Neuron (in vitro differentiated cells): ENCODE results near the gene LRRC45.

Experiments used
- H2AFZ ChIP-seq: one replicate; pipeline ENCODE4 v1.6.1; 2013; ENCODE audit warnings: low read depth, mild to moderate bottlenecking, inconsistent platforms, low read length, moderate library complexity
- H3K27me3 ChIP-seq: one replicate; pipeline ENCODE4 v1.6.1; 2013; ENCODE audit warnings: low read length; ENCODE audit not compliant: insufficient read depth
- H3K36me3 ChIP-seq: one replicate; pipeline ENCODE4 v1.6.1; 2013; ENCODE audit warnings: low read length; ENCODE audit not compliant: insufficient read depth
- H3K4me1 ChIP-seq: one replicate; pipeline ENCODE4 v1.6.1; 2013; ENCODE audit warnings: low read length; ENCODE audit not compliant: insufficient read depth
- H3K4me3 ChIP-seq: 2 replicates; pipeline ENCODE4 v1.5.1; 2013; ENCODE audit warnings: mild to moderate bottlenecking, low read length, moderate library complexity
- H3K9me3 ChIP-seq: one replicate; pipeline ENCODE4 v1.6.1; 2013; ENCODE audit warnings: low read length

LRRC45 gene

DNA sequence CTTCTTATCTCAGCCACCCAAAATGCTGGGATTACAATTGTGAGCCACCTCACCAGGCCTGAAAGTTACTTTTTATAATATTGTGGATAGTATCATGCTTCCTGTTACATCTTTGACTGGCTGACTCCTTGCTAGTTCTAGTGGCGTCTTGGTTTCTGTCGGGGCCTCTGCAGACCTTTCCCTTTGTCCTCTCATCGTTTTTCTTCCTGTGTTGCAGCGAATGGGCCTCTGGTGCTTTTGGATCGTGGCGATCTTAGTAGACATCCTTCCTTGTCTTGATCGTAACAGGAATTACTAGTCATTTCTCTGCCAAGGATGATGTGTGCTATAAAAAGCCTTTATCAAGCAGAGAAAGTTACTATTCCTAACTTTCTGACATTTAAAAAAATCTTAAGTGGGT lies 24.9 kb upstream of the LRRC45 start:
- peaks cover 11% of the 10 kb centered on the region for H3K4me1 ChIP-seq
- no peaks in the 10 kb centered on the region for H3K27me3 ChIP-seq
- no peak overlapping the region for H2AFZ ChIP-seq
- no peak overlapping the region for H3K4me3 ChIP-seq
- H3K9me3 ChIP-seq = no peaks in the 10 kb centered on the region
- peaks cover 5% of the 10 kb centered on the region for H3K36me3 ChIP-seq

DNA sequence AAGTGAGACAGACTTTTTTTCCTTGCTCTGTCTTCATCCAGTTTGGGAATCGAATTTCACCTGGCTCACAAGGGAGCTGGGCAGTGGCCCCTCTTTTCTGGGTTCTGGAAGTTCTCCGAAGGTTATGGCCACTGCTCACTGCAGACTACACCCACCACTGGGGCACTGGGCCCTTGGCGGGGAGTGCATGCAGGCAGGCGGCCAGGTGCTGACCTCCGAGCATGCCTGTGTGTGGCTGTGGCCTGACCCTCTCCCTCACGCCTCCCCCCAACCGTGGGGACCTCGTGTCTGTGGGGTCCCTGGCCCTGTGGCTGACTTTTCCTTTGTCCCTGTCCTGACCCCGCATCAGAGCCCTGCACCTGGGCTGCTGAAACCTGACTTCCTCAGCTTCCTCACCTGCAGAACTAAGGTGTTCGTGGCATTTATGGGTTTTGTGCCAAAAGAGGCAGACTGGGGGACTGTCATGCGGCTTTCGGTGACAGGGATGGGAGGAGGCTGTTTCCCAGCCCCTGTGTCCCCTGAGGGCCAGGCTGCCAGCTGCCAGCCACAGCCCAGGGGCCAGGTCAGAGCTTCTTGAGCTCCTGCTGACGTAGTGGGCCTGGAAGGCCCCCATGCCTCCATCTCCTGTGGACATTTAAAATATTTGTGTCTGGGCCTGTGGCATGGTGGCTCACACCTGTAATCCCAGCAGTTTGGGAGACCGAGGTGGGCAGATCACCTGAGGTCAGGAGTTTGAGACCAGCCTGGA lies 24.2 kb upstream of the LRRC45 start:
- Histone ChIP-seq H3K4me3 (no peak overlapping the region), H3K36me3 (peaks cover 5% of the 10 kb centered on the region), H3K9me3 (no peaks in the 10 kb centered on the region), H3K4me1 (peaks cover 16% of the 10 kb centered on the region), H2AFZ (no peak overlapping the region), H3K27me3 (no peaks in the 10 kb centered on the region)

DNA sequence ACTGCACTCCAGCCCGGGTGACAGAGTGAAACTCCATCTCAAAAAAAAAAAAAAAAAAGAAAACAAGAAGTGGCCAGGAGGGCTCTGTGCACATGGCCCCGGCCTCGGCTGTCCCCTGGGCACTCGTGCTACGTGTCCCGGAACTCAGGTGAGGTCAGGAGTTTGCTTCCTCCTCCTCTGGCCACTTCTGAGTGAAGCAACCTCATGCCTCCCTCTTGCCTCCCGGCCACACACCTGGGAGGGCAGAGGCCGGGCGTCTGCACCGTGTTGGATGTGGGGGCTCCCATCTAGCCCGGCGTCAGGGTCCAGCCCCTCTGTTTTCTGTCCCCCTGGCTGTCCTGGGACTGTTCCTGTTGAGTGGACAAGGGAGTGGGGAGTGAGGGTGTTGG lies 23.5 kb upstream of the LRRC45 start:
- Histone ChIP-seq H3K27me3 (no peaks in the 10 kb centered on the region), H3K36me3 (peaks cover 5% of the 10 kb centered on the region), H2AFZ (no peak overlapping the region), H3K9me3 (no peaks in the 10 kb centered on the region), H3K4me3 (no peak overlapping the region), H3K4me1 (peaks cover 14% of the 10 kb centered on the region)

DNA sequence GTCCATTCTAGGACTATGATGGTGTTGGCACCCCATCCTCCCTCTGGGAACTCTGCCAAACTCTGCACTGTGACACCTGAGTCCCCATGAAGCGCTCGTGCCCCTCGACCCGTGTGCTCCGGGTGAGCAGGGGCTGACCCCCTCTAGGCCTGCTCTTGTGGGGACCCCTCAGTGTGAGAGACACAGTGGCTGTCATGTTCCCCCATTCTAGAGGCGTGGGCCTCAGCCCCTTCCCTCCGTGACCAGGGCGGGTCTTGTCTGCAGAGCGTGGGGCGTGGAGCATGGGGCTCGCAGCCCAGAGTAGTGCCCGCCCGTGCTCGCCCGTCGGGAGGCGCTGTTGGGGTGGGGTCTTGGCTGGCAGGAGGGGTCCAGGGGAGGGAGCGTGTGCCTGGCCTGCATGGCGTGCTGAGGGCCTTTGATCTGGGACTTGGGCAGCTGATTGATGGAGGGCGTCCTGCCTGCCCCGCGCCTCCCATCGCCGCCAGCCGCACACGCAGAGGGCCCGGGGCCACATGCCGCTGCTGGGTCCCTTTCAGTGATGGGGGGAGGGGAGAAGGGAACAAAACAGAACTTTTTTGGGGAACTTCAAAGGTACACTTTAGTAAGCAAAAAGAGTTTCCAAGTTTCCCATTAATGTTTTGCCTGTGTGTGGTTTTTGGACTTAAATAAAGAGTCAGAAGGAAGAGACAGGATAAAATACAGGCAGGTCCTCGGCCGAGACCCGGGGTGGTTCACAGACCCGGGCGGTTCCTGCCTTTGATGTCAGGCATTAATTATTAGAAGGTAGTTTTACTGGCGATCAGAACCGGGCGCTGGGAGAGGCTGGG lies 22.9 kb upstream of the LRRC45 start:
- Histone ChIP-seq H3K9me3 (no peaks in the 10 kb centered on the region), H3K36me3 (peaks cover 5% of the 10 kb centered on the region), H3K4me1 (peaks cover 13% of the 10 kb centered on the region), H2AFZ (no peak overlapping the region), H3K27me3 (no peaks in the 10 kb centered on the region), H3K4me3 (no peak overlapping the region)

DNA sequence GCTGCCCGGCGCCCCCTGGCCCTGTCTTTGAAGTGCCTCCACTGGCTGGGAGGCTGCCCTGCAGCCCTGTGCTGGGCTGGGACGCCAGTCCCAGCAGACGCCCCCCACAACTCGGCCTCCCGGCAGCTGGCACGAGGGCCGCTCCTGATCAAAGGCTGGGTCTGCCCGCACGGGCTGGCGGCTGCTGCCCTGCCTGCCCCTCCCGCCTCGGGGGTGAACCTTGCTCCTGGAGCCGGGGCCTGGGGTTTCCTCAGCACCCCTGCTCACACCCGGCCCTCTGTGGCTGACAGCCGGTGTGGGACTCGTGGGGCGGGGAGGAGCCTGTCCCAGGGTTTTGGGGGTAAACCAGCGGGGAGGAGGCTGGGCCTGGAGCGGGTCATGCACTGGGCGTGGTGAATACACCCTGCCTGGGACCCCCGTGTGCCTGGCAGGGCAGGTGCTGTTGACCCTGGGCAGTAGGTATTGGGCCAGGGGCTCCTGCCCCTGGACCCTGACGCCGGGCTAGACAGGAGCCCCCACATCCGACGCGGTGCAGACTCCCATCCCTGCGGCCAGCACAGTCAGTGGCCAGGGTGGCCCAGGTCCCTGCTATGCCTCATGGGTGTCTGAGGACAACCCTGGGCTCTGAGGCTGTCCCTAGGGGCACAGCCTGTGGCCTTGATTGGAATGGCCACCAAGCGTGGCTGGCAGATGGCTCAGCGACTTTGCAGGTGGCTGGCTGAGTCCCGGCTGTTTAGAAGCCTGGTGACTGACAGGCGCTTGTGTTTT lies 22.1 kb upstream of the LRRC45 start:
- no peaks in the 10 kb centered on the region for H3K9me3 ChIP-seq
- H3K27me3 ChIP-seq = no peaks in the 10 kb centered on the region
- peaks cover 5% of the 10 kb centered on the region for H3K36me3 ChIP-seq
- peaks cover 10% of the 10 kb centered on the region for H3K4me1 ChIP-seq
- no peak overlapping the region for H3K4me3 ChIP-seq
- no peak overlapping the region for H2AFZ ChIP-seq

DNA sequence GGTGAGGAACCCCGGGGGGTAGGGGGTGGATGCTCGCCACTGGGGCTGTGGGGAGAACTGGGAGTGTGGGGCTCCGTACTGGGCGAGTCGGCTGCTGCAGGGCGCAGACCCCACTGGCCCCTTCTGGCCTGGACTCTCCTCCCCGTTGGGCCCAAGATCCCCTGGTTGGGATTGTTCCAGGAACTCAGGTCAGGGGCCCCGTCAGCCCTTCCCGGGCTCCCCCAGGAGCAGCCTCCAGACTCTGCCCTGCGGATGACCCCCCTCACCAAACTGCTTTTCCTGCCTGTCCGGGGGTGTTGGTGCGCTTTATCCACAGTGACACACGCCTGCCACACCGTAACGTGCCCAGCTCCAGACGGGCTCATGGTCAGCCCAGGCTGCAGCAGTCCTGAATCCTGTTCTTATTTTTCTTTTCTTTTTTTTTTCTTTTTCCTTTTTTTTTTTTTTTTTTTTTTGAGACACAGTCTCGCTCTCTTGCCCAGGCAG lies 21.5 kb upstream of the LRRC45 start:
- Histone ChIP-seq H3K27me3 (no peaks in the 10 kb centered on the region), H2AFZ (no peak overlapping the region), H3K4me3 (no peak overlapping the region), H3K4me1 (peaks cover 10% of the 10 kb centered on the region), H3K36me3 (peaks cover 5% of the 10 kb centered on the region), H3K9me3 (no peaks in the 10 kb centered on the region)

DNA sequence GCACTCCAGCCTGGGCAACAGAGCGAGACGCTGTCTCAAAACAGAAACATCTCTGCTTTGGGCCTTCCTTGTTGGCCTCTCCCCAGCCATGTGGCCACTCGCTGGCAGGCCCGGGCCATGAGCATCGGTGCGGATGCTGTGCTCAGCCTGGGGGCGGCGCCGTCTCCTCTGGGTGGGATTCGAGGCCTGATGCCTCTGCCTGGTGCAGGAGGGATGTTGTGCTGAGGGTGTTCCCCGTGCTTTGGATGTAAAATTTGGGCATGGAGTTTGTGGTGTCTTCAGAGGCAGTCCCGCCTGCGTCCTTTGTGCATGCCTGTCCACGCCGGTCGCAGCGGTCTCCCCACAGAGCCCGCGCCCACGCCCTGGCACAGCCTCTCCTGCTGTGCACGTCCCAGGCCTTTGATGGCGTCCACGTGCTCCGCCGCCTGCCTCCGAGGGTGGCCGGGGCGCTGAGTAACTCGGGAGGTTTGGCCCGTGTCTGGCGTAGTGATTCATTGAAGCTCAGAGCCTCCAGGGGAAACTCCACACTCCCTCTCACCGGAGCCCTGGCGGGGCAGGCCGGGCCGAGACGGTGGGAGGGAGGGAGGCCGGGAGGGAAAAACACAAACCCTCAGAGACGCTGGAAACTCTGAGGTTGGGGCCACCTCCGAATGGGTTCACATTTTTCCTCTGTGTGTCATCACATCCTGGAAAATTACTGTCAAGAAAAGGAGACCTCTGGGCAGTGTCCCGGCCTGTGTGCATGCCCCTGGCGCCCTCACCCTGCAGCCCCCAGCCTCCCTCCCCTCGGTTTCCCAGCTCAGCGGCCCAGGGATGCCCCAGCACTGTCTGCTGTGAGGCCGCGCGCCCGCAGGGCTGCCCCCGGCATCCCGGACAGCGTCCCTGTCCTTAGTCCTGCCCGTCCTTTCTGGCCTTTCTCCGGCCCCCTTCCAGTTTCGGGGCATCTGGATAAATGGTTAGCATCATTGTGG lies 19.4 kb upstream of the LRRC45 start:
- Histone ChIP-seq H3K27me3 (no peaks in the 10 kb centered on the region), H3K36me3 (no peaks in the 10 kb centered on the region), H3K4me1 (peaks cover 10% of the 10 kb centered on the region)

DNA sequence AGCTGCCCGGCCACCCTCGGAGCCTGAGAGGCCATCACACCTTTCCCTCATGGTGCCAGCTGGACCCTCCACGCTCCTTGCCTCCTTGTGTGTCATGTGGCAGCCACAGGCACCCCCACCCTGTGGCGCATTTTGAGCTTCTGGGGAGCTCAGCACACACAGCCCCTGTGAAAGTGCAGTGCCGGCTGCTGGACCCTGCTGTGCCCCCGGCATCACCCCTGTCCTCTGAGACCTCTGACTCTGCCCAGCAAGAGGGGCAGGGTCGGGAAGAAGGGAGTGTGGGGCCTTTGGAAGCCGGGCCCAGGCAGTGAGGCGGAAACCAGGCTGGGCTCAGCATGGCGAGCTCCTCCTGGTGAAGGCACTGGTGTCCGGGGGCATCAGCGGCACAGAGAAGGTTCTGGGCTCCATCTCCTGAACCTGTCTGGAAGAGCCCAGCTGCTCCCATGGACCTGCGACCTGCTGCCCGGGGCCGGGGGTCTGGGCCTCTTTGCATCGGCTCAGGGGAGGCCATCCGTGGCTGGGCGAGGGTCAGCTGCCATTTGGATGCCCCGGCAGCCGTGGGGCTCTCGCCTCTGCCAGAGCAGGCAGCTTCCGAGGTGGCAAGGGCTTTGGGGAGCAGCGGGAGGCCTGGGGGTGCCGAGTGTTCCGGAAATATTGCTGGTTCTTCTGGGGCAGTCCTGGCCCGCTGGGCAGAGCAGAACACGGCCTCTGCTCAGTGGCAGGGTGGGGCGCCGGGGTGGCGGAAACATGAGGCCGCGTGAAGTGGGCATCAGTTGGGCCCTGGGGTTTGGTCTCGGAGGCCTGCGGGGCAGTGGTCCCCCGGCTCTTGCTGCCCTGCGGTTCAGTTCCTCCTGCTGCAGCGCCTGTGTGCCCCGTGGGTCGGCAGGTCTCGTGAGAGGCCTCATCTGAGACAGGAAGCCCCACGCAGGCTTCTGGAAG lies 18.3 kb upstream of the LRRC45 start:
- H2AFZ ChIP-seq = no peak overlapping the region
- peaks cover 10% of the 10 kb centered on the region for H3K4me1 ChIP-seq
- H3K9me3 ChIP-seq = no peaks in the 10 kb centered on the region
- H3K27me3 ChIP-seq = no peaks in the 10 kb centered on the region
- no peaks in the 10 kb centered on the region for H3K36me3 ChIP-seq
- no peak overlapping the region for H3K4me3 ChIP-seq

More for the DNA sequence above, 19.4 kb upstream of the LRRC45 start:
- H3K4me3 ChIP-seq = no peak overlapping the region
- H3K9me3 ChIP-seq = no peaks in the 10 kb centered on the region
- H2AFZ ChIP-seq = no peak overlapping the region

DNA sequence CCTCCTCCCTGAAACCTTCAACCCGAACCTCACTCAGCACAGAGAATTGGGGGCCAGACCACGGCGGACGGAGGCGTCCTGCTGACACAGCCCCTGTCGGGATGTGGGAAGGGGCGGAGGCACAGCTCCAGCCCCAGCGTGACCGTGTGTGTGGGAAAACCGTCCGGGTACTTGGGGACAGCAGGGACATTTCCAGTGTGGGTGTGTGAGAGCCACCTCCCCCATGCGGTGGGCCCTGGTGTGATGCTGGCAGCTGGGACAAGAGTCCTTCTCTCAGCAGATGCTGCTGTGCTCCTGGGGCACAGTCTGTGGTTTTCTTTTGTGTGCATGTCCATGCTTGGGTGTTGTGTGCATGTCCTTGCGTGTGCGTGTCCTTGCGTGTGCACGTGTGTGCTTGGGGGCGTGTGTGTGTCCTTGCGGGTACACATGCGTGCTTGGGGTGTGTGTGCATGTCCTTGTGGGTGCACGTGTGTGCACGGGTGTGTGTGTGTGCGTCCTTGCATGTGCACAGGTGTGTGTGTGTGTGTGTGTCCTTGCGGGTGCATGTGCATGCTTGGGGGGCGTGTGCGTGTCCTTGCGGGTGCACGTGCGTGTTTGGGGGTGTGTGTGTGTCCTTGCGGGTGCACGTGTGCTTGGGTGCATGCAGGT lies 17.3 kb upstream of the LRRC45 start:
- no peak overlapping the region for H2AFZ ChIP-seq
- peaks cover 10% of the 10 kb centered on the region for H3K4me1 ChIP-seq
- H3K27me3 ChIP-seq = no peaks in the 10 kb centered on the region
- H3K4me3 ChIP-seq = no peak overlapping the region
- H3K36me3 ChIP-seq = no peaks in the 10 kb centered on the region
- H3K9me3 ChIP-seq = no peaks in the 10 kb centered on the region

DNA sequence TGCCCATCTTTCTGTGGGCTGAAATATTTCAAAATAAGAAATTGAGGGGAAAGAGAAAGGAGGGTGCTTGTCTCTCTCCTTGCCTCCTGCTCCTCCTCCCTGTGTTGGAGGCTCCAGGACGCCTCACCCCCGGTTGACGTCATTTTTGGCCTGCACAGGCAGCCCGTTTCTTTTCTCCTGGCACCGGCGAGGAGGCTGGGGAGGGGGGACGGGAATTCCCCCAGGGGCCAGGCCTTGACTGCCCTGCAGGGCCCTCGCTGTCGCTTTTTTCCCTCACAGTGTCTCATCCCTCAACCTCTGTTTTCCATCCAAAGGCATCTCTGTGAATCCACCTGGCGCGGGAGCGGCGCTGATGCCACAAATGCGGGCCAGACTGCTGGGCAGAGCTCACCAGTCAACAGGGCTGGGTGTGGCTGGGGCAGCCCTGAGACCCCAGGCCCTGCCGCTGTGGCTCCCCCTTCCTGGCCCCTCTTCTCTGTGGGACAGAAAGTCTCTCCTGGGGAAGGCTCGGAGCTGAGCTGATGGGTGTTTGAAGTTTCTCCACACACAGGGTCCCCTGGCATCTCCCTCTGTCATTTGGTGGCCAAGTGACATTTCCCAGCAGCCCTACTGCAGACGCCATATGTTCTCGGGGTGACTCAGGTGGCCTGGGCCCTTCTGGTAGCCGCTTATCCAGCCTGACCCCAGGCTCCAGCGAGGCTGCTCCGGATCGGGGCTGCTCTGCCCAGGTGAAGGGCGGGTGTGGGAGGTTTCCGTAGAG lies 16.5 kb upstream of the LRRC45 start:
- H3K9me3 ChIP-seq = no peaks in the 10 kb centered on the region
- no peak overlapping the region for H3K4me3 ChIP-seq
- no peaks in the 10 kb centered on the region for H3K27me3 ChIP-seq
- H3K36me3 ChIP-seq = peaks cover 3% of the 10 kb centered on the region
- peaks cover 10% of the 10 kb centered on the region for H3K4me1 ChIP-seq
- no peak overlapping the region for H2AFZ ChIP-seq

DNA sequence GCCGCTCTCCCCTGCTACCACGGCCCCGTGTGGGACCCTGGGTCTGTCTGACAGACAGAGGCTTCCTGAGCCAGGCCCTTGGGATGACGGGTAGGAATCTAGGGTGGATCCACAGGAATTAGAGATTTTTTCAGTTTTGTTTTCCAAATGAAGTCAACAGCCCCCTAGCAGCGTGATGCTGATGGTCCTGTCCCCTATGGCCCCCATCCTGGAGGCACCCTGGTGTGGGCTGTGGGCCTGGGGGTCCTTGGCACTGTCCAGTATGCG lies 15.9 kb upstream of the LRRC45 start:
- Histone ChIP-seq H3K36me3 (peaks cover 5% of the 10 kb centered on the region), H2AFZ (no peak overlapping the region), H3K4me1 (peaks cover 10% of the 10 kb centered on the region), H3K4me3 (no peak overlapping the region), H3K27me3 (no peaks in the 10 kb centered on the region), H3K9me3 (no peaks in the 10 kb centered on the region)
